ENCODE results near the gene MFAP2. TPM values are rescaled to one million over a fixed set of nuclear protein-coding genes. Genes with fewer than 3 reads are reported as not detected.

MFAP2 gene, protein sequence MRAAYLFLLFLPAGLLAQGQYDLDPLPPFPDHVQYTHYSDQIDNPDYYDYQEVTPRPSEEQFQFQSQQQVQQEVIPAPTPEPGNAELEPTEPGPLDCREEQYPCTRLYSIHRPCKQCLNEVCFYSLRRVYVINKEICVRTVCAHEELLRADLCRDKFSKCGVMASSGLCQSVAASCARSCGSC
- total RNA-seq (10 to 100 TPM in 1 of 5 donors, 1 to 10 TPM in 3, not detected in 1; 5.5 to 31.5 (median 9.3) TPM), polyA plus RNA-seq (10 to 100 TPM in 1 of 3 donors, 1 to 10 TPM in 2; 2.7 to 10.8 (median 4.2) TPM)
- long read RNA-seq, donor 1, transcript MFAP2-202 (9 exons, 1,260 nt): major isoform, 24 of 41 reads
- long read RNA-seq, donor 1, partial matches to known transcripts: 0 of 41 reads
- long read RNA-seq, donor 1, other reads (novel, unspliced or antisense): 16 of 41 reads
- long read RNA-seq, donor 2, transcript MFAP2-202 (9 exons, 1,260 nt): major isoform, 24 of 51 reads
- long read RNA-seq, donor 2, partial matches to known transcripts: 12 of 51 reads
- long read RNA-seq, donor 2, other reads (novel, unspliced or antisense): 12 of 51 reads
- long read RNA-seq, donor 3, transcript MFAP2-202 (9 exons, 1,260 nt): major isoform, 10 of 35 reads
- long read RNA-seq, donor 3, partial matches to known transcripts: 24 of 35 reads
- long read RNA-seq, donor 3, other reads (novel, unspliced or antisense): 0 of 35 reads
- long read RNA-seq, donor 4, transcript MFAP2-202 (9 exons, 1,260 nt): major isoform, 5 of 5 reads
- long read RNA-seq, donor 4, partial matches to known transcripts: 0 of 5 reads
- long read RNA-seq, donor 4, other reads (novel, unspliced or antisense): 0 of 5 reads
- long read RNA-seq, donor 5, transcript MFAP2-202 (9 exons, 1,260 nt): major isoform, 53 of 110 reads
- long read RNA-seq, donor 5, partial matches to known transcripts: 49 of 110 reads
- long read RNA-seq, donor 5, other reads (novel, unspliced or antisense): 6 of 110 reads
- long read RNA-seq, donor 6: 0 reads
- long read RNA-seq, donor 7, transcript MFAP2-202 (9 exons, 1,260 nt): major isoform, 31 of 98 reads
- long read RNA-seq, donor 7, partial matches to known transcripts: 44 of 98 reads
- long read RNA-seq, donor 7, other reads (novel, unspliced or antisense): 22 of 98 reads
- long read RNA-seq, donor 8, transcript MFAP2-202 (9 exons, 1,260 nt): major isoform, 25 of 49 reads
- long read RNA-seq, donor 8, partial matches to known transcripts: 10 of 49 reads
- long read RNA-seq, donor 8, other reads (novel, unspliced or antisense): 14 of 49 reads
- long read RNA-seq, donor 9, transcript MFAP2-202 (9 exons, 1,260 nt): major isoform, 30 of 91 reads
- long read RNA-seq, donor 9, partial matches to known transcripts: 47 of 91 reads
- long read RNA-seq, donor 9, other reads (novel, unspliced or antisense): 14 of 91 reads
- long read RNA-seq, donor 10, transcript MFAP2-202 (9 exons, 1,260 nt): major isoform, 12 of 21 reads
- long read RNA-seq, donor 10, partial matches to known transcripts: 7 of 21 reads
- long read RNA-seq, donor 10, other reads (novel, unspliced or antisense): 0 of 21 reads

DNA sequence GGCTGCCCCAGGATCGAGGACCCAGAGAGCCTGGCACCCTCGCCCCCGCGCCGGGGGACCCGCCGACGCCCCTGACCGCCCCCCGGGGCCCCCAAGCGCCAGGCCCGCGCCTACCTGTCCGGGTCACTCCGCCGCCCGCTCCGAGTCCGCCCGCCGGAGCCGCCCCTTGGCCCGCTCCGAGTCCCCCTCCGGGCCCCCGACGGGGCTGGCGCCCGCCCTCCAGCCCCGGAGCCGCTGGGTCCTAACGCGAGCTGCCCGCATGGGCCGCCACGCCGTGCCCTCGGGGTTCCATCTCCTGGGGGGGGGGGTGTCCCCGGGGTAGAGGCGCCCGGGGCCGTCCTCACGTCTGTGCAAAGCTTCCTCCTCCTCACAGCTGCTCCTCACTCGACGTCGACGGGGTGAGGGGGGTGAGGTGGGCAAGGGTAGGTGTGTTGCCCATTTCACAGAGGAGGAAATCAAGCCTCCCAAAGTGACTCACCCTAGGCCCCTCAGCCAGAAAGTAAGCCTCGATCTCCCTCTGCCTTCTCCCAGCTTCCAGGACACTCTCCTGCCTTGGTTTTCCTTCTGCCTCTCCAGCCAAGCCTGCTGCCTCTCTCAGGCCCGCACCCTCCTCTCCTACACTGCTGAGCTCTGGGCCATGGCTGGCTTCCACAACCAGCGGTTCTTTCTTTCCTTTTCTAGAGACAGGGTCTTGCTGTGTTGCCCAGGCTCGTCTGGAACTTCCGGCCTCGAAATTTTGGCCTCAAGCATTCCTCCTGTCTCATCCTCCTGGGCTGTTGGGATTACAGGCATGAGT lies at the start of gene MFAP2:
Gene MFAP2, minus strand, starts transcription at position 148 of the 796 bp plus-strand sequence. CDS start 2,347 bp downstream, outside the sequence.
- peak within 1 kb of the TSS; percentile 46 to 60 (median 48) for H3K4me3 ChIP-seq
- DNase-seq: peak in 1 of 2 donors; percentile 83
- 8 to 55% (median 11%) methylated on average over 6 to 53 of the region's 53 CpGs for WGBS, 5 donors
- H3K9me3 ChIP-seq: no peaks in the 10 kb centered on the region
- peaks cover 0 to 28% (median 14%) of the 10 kb centered on the region in 3 donors for H3K27me3 ChIP-seq
- peaks cover 0 to 11% (median 5%) of the 10 kb centered on the region in 4 donors for H3K36me3 ChIP-seq
- peaks cover 12 to 34% (median 22%) of the 10 kb centered on the region in 4 donors for H3K4me1 ChIP-seq
- TF ChIP-seq POLR2A (IDR thresholded peaks at IDR 0.05): no peak
- no peak for TF ChIP-seq EP300 (IDR thresholded peaks at IDR 0.05)
- no peak for TF ChIP-seq POLR2AphosphoS5 (IDR thresholded peaks at IDR 0.05)
- no peak for TF ChIP-seq CTCF (IDR thresholded peaks at IDR 0.05)
- H3K27ac ChIP-seq: peak within 1 kb of the TSS in 4 of 5 donors; percentile 41 to 83 (median 70)
- intact Hi-C loops (cut with DNase I; ENCODE audit: low total_unique reads): no loop called here

- no peaks in the 10 kb centered on the region for H3K9me3 ChIP-seq
- peaks cover 44 to 96% (median 93%) of the 10 kb centered on the region in 4 donors for H3K36me3 ChIP-seq
- no peaks in the 10 kb centered on the region for H3K27me3 ChIP-seq
- TF ChIP-seq POLR2AphosphoS5 (IDR thresholded peaks at IDR 0.05): no peak
- TF ChIP-seq CTCF (IDR thresholded peaks at IDR 0.05): no peak
- no peak for TF ChIP-seq POLR2A (IDR thresholded peaks at IDR 0.05)
- no peak for TF ChIP-seq EP300 (IDR thresholded peaks at IDR 0.05)
- H3K27ac ChIP-seq: no peak overlapping the region
- 82 to 86% (median 84%) methylated on average over 4 of the region's 4 CpGs for WGBS, 5 donors
- DNase-seq: no peak
- intact Hi-C loops (cut with DNase I; ENCODE audit: low total_unique reads): loop anchor here (10.0 kb wide), 1 partner anchor 65 kb away; no protein-coding TSS in a partner anchor
- H3K4me3 ChIP-seq: no peak overlapping the region
- H3K4me1 ChIP-seq: peaks cover 5 to 17% (median 9%) of the 10 kb centered on the region in 4 donors
These were observed 49.8 kb upstream of the MFAP2 start for GRCh38 chr1:17030206-17030605.

DNA sequence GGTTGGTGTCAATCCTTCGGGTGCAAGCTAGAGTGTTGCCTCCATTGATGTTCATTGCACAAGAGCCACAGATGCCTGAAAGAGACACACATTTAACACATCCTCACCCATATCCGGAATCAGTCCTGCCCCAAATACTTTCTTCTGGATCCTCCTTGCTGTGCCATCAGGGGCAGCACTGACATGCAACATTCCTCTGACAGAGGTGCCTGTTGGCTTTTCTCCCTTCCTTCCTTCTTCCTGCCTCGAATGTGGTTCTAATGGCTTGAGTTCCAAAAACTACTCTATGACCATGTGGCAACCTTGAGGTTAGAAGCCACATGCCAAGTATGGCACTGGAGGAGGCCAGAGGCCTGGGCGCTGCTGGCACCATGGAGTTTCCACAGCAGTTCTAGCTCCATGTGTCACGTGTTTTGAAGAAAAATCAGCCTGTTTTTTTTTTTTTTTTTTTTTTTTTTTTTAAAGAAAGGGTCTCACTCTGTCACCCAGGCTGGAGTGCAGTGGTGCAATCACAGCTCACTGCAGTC lies 48.3 kb upstream of the MFAP2 start:
- no peak for DNase-seq
- peaks cover 54 to 100% (median 100%) of the 10 kb centered on the region in 4 donors for H3K36me3 ChIP-seq

More for the DNA sequence above, 48.3 kb upstream of the MFAP2 start:
- no peaks in the 10 kb centered on the region for H3K27me3 ChIP-seq
- no peak for TF ChIP-seq EP300 (IDR thresholded peaks at IDR 0.05)
- TF ChIP-seq CTCF (IDR thresholded peaks at IDR 0.05): no peak
- TF ChIP-seq POLR2AphosphoS5 (IDR thresholded peaks at IDR 0.05): no peak
- no peak overlapping the region for H3K4me3 ChIP-seq
- no peaks in the 10 kb centered on the region for H3K9me3 ChIP-seq
- H3K27ac ChIP-seq: peak overlapping the region in 2 of 5 donors; percentile 26 to 52
- H3K4me1 ChIP-seq: peaks cover 5 to 17% (median 9%) of the 10 kb centered on the region in 4 donors
- intact Hi-C loops (cut with DNase I; ENCODE audit: low total_unique reads): no loop called here
- WGBS, 5 donors: 77 to 81% (median 79%) methylated on average over 5 of the region's 5 CpGs
